GM12874 (cell line): ENCODE measurements around the gene FAM168B.

ENCODE experiments used
- TF ChIP-seq, protein P1 (sequence below): IDR thresholded peaks from 2 replicates; pipeline ENCODE4 v1.5.1; 2011; ENCODE audit warnings: low read depth, mild to moderate bottlenecking, control low read depth, low read length, moderate library complexity; ENCODE audit not compliant: insufficient read depth

The FAM168B gene

DNA sequence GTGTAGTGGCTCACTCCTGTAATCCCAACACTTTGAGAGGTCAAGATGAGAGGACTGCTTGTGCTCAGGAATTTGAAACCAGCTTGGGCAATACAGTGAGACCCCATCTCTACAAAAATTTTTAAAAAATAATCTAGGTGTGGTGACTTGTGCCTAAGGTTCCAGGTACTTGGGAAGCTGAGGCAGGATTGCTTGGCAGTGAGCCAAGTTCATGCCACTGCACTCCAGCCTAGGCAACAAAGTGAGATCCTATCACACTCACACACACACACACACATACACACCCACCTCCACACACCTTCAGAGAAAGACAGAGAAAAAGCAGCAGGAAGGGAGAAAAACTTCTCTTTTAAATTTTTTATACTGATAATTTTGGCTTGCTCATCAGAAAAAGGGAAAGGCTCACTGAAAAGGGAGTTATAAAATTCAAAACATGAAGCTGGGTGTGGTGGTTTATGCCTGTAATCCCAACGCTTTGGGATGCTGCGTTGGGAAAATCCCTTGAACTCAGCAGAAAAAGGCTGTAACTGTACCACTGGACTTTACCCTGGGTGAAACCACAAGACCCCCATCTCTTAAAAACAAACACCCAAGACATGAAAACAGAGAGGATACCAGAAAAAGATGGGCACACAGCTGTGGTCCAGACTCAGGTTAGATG, 25.7 kb downstream of the FAM168B start:
- TF ChIP-seq, protein P1, sequence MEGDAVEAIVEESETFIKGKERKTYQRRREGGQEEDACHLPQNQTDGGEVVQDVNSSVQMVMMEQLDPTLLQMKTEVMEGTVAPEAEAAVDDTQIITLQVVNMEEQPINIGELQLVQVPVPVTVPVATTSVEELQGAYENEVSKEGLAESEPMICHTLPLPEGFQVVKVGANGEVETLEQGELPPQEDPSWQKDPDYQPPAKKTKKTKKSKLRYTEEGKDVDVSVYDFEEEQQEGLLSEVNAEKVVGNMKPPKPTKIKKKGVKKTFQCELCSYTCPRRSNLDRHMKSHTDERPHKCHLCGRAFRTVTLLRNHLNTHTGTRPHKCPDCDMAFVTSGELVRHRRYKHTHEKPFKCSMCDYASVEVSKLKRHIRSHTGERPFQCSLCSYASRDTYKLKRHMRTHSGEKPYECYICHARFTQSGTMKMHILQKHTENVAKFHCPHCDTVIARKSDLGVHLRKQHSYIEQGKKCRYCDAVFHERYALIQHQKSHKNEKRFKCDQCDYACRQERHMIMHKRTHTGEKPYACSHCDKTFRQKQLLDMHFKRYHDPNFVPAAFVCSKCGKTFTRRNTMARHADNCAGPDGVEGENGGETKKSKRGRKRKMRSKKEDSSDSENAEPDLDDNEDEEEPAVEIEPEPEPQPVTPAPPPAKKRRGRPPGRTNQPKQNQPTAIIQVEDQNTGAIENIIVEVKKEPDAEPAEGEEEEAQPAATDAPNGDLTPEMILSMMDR, result no peak

DNA sequence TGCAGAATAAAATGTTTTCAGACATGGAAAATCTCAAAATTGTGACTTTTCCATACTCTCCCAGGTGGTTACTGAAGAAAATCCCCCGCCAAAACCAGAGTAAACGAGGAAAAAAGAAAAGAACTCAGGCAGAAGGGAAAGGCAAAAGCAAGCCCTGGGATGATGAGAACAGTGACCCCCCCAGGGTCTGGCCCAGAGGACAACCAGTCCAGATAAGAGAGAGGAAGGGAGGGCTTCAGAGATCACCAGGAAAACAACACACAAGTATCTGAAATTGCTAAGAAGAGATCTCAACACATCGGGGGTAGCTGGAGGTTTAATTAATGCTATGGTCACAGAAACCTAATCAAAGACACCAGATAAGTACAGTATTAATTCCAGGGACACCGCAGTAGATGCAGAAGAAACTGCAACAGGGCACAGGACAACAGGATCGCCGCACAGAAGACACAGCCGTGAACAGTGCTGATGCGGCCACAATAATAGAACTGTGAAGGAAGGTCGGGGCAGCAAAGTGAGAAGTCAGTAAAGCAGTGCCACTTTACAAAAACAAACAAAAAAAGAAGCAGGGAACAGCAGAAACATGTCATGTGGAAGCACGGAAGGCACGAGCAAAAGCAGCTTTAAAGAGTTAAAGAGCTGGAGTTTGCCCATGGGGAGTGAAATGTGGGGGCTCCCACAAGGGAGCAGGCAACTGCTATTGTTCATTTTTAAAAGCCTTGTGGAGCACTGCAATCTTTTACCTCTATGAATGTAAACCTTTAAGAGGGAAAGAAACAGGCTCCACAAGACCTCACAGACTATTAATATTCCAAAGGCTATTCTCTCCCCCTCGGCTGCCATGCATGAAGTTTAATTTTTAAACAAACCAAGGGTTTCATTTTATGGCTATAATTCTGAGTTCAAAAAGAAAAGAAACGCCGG, 28.4 kb downstream of the FAM168B start:
- TF ChIP-seq, protein P1, result no peak

DNA sequence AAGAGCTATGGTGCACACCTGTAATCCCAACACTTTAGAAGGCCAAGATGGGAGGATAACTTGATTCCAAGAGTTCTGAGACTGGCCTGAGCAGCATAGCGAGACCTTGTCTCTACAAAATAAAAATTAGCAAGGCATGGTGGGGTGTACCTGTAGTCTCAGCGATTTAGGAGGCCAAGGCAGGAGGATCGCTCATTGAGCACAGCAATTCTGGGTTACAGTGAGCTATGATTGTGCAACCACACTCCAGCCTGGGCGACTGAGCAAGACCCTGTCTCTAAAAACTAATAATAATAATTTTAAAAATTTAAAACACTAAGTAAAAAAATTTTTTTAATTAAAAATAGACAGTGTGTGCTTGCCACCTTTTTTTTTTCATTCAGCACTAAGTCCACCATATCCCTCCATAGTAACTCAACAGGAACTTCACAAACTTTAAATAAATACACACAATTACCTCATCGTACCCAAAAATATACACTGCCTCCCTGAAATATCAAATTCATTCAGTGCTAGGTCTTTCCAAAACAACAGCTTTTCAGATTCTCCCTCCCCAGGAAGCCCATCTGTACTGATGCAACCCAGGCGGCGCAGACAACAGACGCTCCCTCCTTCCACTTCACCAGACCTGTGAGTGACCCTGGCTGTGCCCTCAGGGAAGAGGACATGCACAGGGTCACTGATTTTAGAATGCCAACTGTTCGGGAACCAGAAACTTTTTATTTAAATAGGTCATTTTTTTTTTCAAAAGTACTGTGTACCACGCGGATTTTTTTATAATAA, 29.6 kb downstream of the FAM168B start:
- TF ChIP-seq, protein P1, result no peak

DNA sequence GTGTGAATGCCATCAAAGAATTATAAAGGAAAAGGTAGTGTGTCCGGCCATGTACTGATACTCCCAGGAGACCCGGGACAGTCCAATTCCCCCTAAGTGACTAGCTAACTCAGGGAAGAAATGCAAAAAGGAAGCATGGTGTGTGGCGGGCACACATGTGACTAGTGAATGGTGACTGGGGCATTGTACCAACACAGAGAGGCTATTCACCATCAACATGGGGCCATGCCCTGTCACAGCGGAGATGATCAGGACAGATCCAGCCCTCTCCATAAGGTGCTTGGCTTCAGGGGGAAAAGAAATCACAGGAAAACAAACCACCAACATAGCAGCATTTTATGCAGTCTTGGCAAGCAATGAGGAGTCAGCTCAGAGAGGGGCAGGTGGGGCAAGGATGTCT, 34.3 kb downstream of the FAM168B start:
- TF ChIP-seq, protein P1, result no peak

DNA sequence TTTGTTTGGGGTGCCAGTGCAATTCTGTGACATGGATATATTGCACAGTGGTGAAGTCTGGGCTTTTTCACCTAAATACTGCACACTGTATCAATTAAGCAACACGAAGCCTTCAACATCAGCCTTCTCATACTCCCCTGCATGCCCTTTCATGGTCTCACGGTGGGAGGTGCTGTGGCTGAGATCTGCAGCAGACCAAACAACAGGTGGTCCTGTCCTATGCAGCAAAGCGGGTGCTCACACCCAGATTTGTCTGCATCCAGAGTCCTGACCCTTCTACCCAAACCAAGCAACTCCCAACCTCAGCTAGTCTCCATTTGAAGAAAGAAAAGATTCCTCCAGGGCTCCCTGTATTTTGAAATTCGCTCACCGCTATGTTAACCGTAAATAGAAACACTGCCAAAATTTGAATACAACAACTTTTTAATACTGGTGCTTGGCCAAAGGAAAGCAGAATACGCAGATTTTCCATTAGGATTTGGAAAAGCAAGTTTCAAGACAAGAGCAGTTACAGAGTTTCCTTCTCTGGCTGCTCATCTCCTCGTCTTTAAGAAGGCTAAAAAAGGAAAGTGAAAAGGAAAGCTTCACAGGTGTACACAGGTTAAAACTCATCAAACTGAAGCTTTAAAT, 34.9 kb downstream of the FAM168B start:
- TF ChIP-seq, protein P1, result no peak

DNA sequence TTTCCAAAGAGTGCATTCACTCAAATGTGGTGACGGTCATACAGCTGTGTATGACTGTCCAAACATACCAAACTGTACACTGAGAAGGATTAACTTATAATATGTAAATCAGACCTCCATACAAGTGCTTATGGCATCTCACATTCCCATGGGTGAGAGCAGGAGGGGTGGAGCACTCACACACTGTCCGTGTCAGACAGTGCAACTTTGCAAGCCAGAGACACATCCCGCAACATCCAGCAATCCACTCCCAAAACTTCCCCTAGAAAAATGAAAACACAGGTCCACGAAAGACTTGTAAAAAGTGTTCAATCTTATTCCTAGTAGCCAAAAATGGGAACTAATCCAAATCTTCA, 36.4 kb downstream of the FAM168B start:
- TF ChIP-seq, protein P1, result no peak
